SK-N-SH treated with all-trans-retinoic acid at 6 μM for 48 hours (cell line): ENCODE measurements around the gene MUC5AC.
"Not testable (repeated sequence)": the region's sequence is repeated elsewhere in the genome, so short reads cannot be mapped to it uniquely, and the experiment has no call there.

ENCODE experiments used
- ATAC-seq: fragments of 200-7000 bp; cut with Tn5 transposase; 3 replicates; pipeline ENCODE4 v1.9.1; 2020; ENCODE audit warnings: mild to moderate bottlenecking, moderate library complexity
- ARNTL ChIP-seq: fragments of 450-650 bp; formaldehyde crosslinking; IDR thresholded peaks from 2 replicates; pipeline ENCODE4 v1.5.0; 2020; ENCODE audit warnings: low read depth, mild to moderate bottlenecking, moderate library complexity, borderline replicate concordance
- BACH2 ChIP-seq: fragments of 250-450 bp; sonication (Bioruptor Pico); IDR thresholded peaks from 2 replicates; pipeline ENCODE4 v1.9.0; 2021; ENCODE audit warnings: mild to moderate bottlenecking, borderline replicate concordance
- CREB5 ChIP-seq: fragments of 250-450 bp; sonication (Bioruptor Pico); IDR thresholded peaks from 2 replicates; pipeline ENCODE4 v1.5.1; 2020; ENCODE audit warnings: low read depth, mild to moderate bottlenecking, moderate library complexity
- ESRRG ChIP-seq: fragments of 250-450 bp; sonication (Bioruptor Pico); IDR thresholded peaks from 2 replicates; pipeline ENCODE4 v1.6.1; 2021; ENCODE audit warnings: mild to moderate bottlenecking
- PPARA ChIP-seq: fragments of 250-450 bp; sonication (Bioruptor Pico); IDR thresholded peaks from 2 replicates; pipeline ENCODE4 v1.5.0; 2020; ENCODE audit warnings: mild to moderate bottlenecking, borderline replicate concordance
- SNAI2 ChIP-seq: fragments of 250-450 bp; sonication (Bioruptor Pico); IDR thresholded peaks from 2 replicates; pipeline ENCODE4 v1.5.0; 2020; ENCODE audit warnings: mild to moderate bottlenecking, moderate library complexity
- TCF4 ChIP-seq: fragments of 250-450 bp; sonication (Bioruptor Pico); IDR thresholded peaks from 2 replicates; pipeline ENCODE4 v1.8.0; 2021; ENCODE audit warnings: mild to moderate bottlenecking, moderate library complexity, borderline replicate concordance
- TSHZ2 ChIP-seq: fragments of 250-450 bp; sonication (Bioruptor Pico); IDR thresholded peaks from 2 replicates; pipeline ENCODE4 v1.5.0; 2020; ENCODE audit warnings: mild to moderate bottlenecking, moderate library complexity
- ZFP3 ChIP-seq: fragments of 250-450 bp; sonication (Bioruptor Pico); IDR thresholded peaks from 2 replicates; pipeline ENCODE4 v1.5.0; 2020; ENCODE audit warnings: mild to moderate bottlenecking, moderate library complexity
- ZFP30 ChIP-seq: fragments of 450-650 bp; formaldehyde crosslinking; IDR thresholded peaks from 2 replicates; pipeline ENCODE4 v1.5.0; 2022; ENCODE audit warnings: mild to moderate bottlenecking, moderate library complexity
- ZNF565 ChIP-seq: fragments of 450-650 bp; formaldehyde crosslinking; conservative IDR thresholded peaks from 2 replicates; pipeline ENCODE4 v1.5.0; 2020; ENCODE audit warnings: low read depth, mild to moderate bottlenecking, moderate library complexity
- ZNF70 ChIP-seq: fragments of 450-650 bp; formaldehyde crosslinking; IDR thresholded peaks from 2 replicates; pipeline ENCODE4 v1.5.0; 2020; ENCODE audit warnings: mild to moderate bottlenecking, moderate library complexity
- TF ChIP-seq, protein P1 (sequence below): fragments of 250-450 bp; sonication (Bioruptor Pico); IDR thresholded peaks from 2 replicates; pipeline ENCODE4 v1.8.0; 2021; ENCODE audit warnings: low read depth, mild to moderate bottlenecking, moderate library complexity, borderline replicate concordance

MUC5AC gene

GRCh38 chr11:1241706-1242105 lies 84.0 kb downstream of the MUC5AC start:
- TF ChIP-seq ZFP30 (no peak), ZFP3 (CRISPR knock-in tag) (no peak), ESRRG (CRISPR knock-in tag) (no peak), TCF4 (CRISPR knock-in tag) (no peak), TSHZ2 (CRISPR knock-in tag) (no peak), PPARA (no peak), ZNF70 (CRISPR knock-in tag) (no peak), BACH2 (CRISPR knock-in tag) (no peak), SNAI2 (CRISPR knock-in tag) (no peak), CREB5 (CRISPR knock-in tag) (no peak), ZNF565 (no peak), ARNTL (no peak)
- TF ChIP-seq, protein P1, sequence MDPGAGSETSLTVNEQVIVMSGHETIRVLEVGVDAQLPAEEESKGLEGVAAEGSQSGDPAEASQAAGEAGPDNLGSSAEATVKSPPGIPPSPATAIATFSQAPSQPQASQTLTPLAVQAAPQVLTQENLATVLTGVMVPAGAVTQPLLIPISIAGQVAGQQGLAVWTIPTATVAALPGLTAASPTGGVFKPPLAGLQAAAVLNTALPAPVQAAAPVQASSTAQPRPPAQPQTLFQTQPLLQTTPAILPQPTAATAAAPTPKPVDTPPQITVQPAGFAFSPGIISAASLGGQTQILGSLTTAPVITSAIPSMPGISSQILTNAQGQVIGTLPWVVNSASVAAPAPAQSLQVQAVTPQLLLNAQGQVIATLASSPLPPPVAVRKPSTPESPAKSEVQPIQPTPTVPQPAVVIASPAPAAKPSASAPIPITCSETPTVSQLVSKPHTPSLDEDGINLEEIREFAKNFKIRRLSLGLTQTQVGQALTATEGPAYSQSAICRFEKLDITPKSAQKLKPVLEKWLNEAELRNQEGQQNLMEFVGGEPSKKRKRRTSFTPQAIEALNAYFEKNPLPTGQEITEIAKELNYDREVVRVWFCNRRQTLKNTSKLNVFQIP (CRISPR knock-in tag): no peak

DNA sequence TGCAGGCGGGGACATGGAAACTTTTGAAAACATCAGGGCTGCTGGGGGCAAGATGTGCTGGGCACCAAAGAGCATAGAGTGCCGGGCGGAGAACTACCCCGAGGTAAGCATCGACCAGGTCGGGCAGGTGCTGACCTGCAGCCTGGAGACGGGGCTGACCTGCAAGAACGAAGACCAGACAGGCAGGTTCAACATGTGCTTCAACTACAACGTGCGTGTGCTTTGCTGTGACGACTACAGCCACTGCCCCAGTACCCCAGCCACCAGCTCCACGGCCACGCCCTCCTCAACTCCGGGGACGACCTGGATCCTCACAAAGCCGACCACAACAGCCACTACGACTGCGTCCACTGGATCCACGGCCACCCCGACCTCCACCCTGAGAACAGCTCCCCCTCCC lies 84.5 kb downstream of the MUC5AC start:
- no peak for TF ChIP-seq ZFP3 (CRISPR knock-in tag)
- no peak for ATAC-seq

More at GRCh38 chr11:1241706-1242105, 84.0 kb downstream of the MUC5AC start:
- ATAC-seq: no peak

DNA sequence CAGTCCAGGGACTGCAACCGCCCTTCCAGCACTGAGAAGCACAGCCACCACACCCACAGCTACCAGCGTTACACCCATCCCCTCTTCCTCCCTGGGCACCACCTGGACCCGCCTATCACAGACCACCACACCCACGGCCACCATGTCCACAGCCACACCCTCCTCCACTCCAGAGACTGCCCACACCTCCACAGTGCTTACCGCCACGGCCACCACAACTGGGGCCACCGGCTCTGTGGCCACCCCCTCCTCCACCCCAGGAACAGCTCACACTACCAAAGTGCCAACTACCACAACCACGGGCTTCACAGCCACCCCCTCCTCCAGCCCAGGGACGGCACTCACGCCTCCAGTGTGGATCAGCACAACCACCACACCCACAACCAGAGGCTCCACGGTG lies 85.0 kb downstream of the MUC5AC start:
- ATAC-seq: not testable (repeated sequence)

DNA sequence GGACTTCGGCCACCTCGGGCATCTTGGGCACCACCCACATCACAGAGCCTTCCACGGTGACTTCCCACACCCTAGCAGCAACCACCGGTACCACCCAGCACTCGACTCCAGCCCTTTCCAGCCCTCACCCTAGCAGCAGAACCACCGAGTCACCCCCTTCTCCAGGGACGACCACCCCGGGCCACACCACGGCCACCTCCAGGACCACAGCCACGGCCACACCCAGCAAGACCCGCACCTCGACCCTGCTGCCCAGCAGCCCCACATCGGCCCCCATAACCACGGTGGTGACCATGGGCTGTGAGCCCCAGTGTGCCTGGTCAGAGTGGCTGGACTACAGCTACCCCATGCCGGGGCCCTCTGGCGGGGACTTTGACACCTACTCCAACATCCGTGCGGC lies 85.8 kb downstream of the MUC5AC start:
- ATAC-seq: not testable (repeated sequence)

DNA sequence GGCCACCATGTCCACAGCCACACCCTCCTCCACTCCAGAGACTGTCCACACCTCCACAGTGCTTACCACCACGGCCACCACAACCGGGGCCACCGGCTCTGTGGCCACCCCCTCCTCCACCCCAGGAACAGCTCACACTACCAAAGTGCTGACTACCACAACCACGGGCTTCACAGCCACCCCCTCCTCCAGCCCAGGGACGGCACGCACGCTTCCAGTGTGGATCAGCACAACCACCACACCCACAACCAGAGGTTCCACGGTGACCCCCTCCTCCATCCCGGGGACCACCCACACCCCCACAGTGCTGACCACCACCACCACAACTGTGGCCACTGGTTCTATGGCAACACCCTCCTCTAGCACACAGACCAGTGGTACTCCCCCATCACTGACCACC lies 86.8 kb downstream of the MUC5AC start:
- not testable (repeated sequence) for ATAC-seq

GRCh38 chr11:1245717-1246116 lies 88.0 kb downstream of the MUC5AC start:
- not testable (repeated sequence) for ATAC-seq

- ATAC-seq: not testable (repeated sequence)
Observed at GRCh38 chr11:1246301-1246700, 88.5 kb downstream of the MUC5AC start.

DNA sequence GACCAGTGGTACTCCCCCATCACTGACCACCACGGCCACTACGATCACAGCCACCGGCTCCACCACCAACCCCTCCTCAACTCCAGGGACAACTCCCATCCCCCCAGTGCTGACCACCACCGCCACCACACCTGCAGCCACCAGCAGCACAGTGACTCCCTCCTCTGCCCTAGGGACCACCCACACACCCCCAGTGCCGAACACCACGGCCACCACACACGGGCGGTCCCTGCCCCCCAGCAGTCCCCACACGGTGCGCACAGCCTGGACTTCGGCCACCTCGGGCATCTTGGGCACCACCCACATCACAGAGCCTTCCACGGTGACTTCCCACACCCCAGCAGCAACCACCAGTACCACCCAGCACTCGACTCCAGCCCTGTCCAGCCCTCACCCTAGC lies 89.3 kb downstream of the MUC5AC start:
- ATAC-seq: not testable (repeated sequence)

DNA sequence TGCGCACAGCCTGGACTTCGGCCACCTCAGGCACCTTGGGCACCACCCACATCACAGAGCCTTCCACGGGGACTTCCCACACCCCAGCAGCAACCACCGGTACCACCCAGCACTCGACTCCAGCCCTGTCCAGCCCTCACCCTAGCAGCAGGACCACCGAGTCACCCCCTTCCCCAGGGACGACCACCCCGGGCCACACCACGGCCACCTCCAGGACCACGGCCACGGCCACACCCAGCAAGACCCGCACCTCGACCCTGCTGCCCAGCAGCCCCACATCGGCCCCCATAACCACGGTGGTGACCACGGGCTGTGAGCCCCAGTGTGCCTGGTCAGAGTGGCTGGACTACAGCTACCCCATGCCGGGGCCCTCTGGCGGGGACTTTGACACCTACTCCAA lies 91.2 kb downstream of the MUC5AC start:
- not testable (repeated sequence) for ATAC-seq

GRCh38 chr11:1250411-1250810 lies 92.7 kb downstream of the MUC5AC start:
- not testable (repeated sequence) for ATAC-seq
